ENCODE data around the gene KRT73.

GRCh38 chr12:52644078-52644415, 25.7 kb upstream of the KRT73 start:
- TF ChIP-seq, protein P1, sequence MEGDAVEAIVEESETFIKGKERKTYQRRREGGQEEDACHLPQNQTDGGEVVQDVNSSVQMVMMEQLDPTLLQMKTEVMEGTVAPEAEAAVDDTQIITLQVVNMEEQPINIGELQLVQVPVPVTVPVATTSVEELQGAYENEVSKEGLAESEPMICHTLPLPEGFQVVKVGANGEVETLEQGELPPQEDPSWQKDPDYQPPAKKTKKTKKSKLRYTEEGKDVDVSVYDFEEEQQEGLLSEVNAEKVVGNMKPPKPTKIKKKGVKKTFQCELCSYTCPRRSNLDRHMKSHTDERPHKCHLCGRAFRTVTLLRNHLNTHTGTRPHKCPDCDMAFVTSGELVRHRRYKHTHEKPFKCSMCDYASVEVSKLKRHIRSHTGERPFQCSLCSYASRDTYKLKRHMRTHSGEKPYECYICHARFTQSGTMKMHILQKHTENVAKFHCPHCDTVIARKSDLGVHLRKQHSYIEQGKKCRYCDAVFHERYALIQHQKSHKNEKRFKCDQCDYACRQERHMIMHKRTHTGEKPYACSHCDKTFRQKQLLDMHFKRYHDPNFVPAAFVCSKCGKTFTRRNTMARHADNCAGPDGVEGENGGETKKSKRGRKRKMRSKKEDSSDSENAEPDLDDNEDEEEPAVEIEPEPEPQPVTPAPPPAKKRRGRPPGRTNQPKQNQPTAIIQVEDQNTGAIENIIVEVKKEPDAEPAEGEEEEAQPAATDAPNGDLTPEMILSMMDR (IDR thresholded peaks at IDR 0.05; ENCODE audit: poor library complexity) = no peak
- no peak for TF ChIP-seq EZH2phosphoT487 (IDR thresholded peaks at IDR 0.05; ENCODE audit: low read depth, severe bottlenecking, unreplicated experiment)
- no peak for TF ChIP-seq EZH2 (IDR thresholded peaks at IDR 0.05; ENCODE audit: borderline replicate concordance)
